ENCODE measurements around the gene RASGEF1C. TPM values are rescaled to one million over a fixed set of nuclear protein-coding genes. Genes with fewer than 3 reads are reported as not detected.

Gene RASGEF1C
- total RNA-seq, 1 donor: under 0.01 TPM

GRCh38 chr5:180113660-180114303, 95.2 kb downstream of the RASGEF1C start:
- Histone ChIP-seq H3K9me3 (ENCODE audit: low read depth, low read length) (no peaks in the 10 kb centered on the region), H4K20me1 (ENCODE audit: insufficient read depth, low read length) (no peaks in the 10 kb centered on the region), H3K36me3 (ENCODE audit: insufficient read depth, low read length) (no peaks in the 10 kb centered on the region), H3K27ac (ENCODE audit: low read depth, low read length) (no peak overlapping the region), H3K79me2 (ENCODE audit: insufficient read depth, low read length) (no peaks in the 10 kb centered on the region), H3K4me3 (ENCODE audit: insufficient read depth, low read length) (no peak overlapping the region), H3K4me2 (ENCODE audit: insufficient read depth, low read length) (no peak overlapping the region), H3K4me1 (ENCODE audit: insufficient read depth, low read length) (no peaks in the 10 kb centered on the region), H2AFZ (ENCODE audit: low read length) (no peak overlapping the region), H3K27me3 (ENCODE audit: insufficient read depth, low read length) (no peaks in the 10 kb centered on the region)
- DNase-seq (ENCODE audit: insufficient read length, low spot score, missing footprints): peak; percentile 43
- TF ChIP-seq, protein P1, sequence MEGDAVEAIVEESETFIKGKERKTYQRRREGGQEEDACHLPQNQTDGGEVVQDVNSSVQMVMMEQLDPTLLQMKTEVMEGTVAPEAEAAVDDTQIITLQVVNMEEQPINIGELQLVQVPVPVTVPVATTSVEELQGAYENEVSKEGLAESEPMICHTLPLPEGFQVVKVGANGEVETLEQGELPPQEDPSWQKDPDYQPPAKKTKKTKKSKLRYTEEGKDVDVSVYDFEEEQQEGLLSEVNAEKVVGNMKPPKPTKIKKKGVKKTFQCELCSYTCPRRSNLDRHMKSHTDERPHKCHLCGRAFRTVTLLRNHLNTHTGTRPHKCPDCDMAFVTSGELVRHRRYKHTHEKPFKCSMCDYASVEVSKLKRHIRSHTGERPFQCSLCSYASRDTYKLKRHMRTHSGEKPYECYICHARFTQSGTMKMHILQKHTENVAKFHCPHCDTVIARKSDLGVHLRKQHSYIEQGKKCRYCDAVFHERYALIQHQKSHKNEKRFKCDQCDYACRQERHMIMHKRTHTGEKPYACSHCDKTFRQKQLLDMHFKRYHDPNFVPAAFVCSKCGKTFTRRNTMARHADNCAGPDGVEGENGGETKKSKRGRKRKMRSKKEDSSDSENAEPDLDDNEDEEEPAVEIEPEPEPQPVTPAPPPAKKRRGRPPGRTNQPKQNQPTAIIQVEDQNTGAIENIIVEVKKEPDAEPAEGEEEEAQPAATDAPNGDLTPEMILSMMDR (IDR thresholded peaks at IDR 0.05; ENCODE audit: extremely low read depth, low read depth, low read length): no peak

DNA sequence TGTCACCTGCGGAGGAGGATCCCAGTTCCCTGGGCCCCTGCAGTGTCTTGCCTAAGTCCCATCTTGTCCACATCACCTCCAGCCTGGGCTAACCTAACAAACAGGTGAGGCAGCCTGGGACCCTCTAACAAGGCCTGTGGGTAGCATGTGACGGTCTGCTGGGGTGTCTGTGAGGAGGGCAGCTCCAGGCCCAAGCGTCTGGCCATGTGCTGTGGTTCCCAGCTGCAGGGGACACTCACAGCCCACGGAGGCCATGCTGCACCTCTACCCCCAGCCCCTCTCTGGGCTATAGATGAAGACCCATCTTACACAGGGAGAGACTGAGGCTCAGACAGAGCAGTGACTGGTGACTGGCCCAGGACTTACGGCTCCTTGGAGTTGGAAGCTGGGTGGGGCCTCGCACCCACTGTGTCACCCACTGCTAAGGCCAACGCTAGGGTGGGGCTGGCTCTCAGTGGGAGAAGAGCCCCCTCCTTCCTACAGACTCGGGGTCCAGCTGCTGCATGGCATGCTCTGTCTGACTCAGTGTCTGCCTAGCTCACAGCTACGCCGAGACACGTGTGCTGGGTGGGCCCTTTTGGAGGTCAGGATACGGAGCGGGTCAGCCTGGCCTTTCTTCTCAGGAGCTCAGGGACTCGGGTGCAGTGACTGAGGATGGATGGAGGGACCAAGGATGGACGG, 96.7 kb downstream of the RASGEF1C start:
- H3K9me3 ChIP-seq (ENCODE audit: low read depth, low read length): no peaks in the 10 kb centered on the region
- DNase-seq (ENCODE audit: insufficient read length, low spot score, missing footprints): no peak
- no peak overlapping the region for H3K27ac ChIP-seq (ENCODE audit: low read depth, low read length)
- no peak overlapping the region for H2AFZ ChIP-seq (ENCODE audit: low read length)
- H3K4me3 ChIP-seq (ENCODE audit: insufficient read depth, low read length): no peak overlapping the region
- H3K36me3 ChIP-seq (ENCODE audit: insufficient read depth, low read length): no peaks in the 10 kb centered on the region
- no peaks in the 10 kb centered on the region for H3K4me1 ChIP-seq (ENCODE audit: insufficient read depth, low read length)
- H3K4me2 ChIP-seq (ENCODE audit: insufficient read depth, low read length): no peak overlapping the region
- TF ChIP-seq, protein P1 (IDR thresholded peaks at IDR 0.05; ENCODE audit: extremely low read depth, low read depth, low read length): no peak
- H4K20me1 ChIP-seq (ENCODE audit: insufficient read depth, low read length): no peaks in the 10 kb centered on the region
- no peaks in the 10 kb centered on the region for H3K27me3 ChIP-seq (ENCODE audit: insufficient read depth, low read length)
- no peaks in the 10 kb centered on the region for H3K79me2 ChIP-seq (ENCODE audit: insufficient read depth, low read length)

DNA sequence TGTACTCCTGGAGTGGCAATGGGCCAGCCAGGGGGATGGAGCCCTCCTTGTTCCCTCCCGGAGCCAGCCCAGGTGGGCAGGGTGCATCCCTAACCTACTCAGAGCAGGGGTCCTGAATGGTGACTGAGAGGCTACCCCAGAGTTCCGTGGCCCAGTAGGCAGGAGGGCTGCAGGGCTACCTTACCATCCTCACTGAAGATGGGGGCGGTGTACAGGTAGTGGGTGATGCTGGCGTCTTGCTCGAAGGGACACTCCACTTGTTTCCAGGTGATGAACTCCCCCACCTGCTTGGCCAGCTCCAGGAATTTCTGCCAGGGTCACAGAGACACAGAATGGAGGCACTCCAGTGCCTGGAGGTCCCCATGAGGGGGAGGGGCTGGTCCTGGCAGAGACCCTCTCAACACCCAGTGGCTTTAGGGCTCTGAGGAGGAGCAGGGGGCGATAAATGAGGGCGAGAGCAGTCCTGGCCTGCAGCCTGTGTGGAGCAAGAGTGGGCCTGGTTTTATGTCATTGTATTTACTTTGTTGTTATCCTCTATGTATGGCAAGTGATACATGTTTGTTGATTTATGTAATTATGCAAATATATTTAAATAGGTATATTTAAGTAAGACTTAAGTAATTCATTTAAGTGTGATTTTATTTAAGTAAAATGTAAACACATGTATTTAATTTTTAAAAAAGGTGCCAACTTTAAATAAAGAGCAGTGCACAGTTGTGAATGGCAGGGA, 97.6 kb downstream of the RASGEF1C start:
- H3K4me3 ChIP-seq (ENCODE audit: insufficient read depth, low read length): no peak overlapping the region
- TF ChIP-seq, protein P1 (IDR thresholded peaks at IDR 0.05; ENCODE audit: extremely low read depth, low read depth, low read length): no peak
- H3K79me2 ChIP-seq (ENCODE audit: insufficient read depth, low read length): no peaks in the 10 kb centered on the region
- no peaks in the 10 kb centered on the region for H3K4me1 ChIP-seq (ENCODE audit: insufficient read depth, low read length)
- no peaks in the 10 kb centered on the region for H3K27me3 ChIP-seq (ENCODE audit: insufficient read depth, low read length)
- no peaks in the 10 kb centered on the region for H3K9me3 ChIP-seq (ENCODE audit: low read depth, low read length)
- no peak overlapping the region for H3K4me2 ChIP-seq (ENCODE audit: insufficient read depth, low read length)
- no peaks in the 10 kb centered on the region for H3K36me3 ChIP-seq (ENCODE audit: insufficient read depth, low read length)
- no peak overlapping the region for H2AFZ ChIP-seq (ENCODE audit: low read length)
- peak; percentile 58 for DNase-seq (ENCODE audit: insufficient read length, low spot score, missing footprints)
- no peak overlapping the region for H3K27ac ChIP-seq (ENCODE audit: low read depth, low read length)
- H4K20me1 ChIP-seq (ENCODE audit: insufficient read depth, low read length): no peaks in the 10 kb centered on the region

GRCh38 chr5:180109920-180110319, 99.1 kb downstream of the RASGEF1C start:
- no peak overlapping the region for H3K4me3 ChIP-seq (ENCODE audit: insufficient read depth, low read length)
- H3K4me1 ChIP-seq (ENCODE audit: insufficient read depth, low read length): no peaks in the 10 kb centered on the region
- H3K9me3 ChIP-seq (ENCODE audit: low read depth, low read length): no peaks in the 10 kb centered on the region
- no peak for DNase-seq (ENCODE audit: insufficient read length, low spot score, missing footprints)
- no peak overlapping the region for H3K27ac ChIP-seq (ENCODE audit: low read depth, low read length)
- no peaks in the 10 kb centered on the region for H4K20me1 ChIP-seq (ENCODE audit: insufficient read depth, low read length)
- H3K27me3 ChIP-seq (ENCODE audit: insufficient read depth, low read length): no peaks in the 10 kb centered on the region
- no peaks in the 10 kb centered on the region for H3K36me3 ChIP-seq (ENCODE audit: insufficient read depth, low read length)
- H2AFZ ChIP-seq (ENCODE audit: low read length): no peak overlapping the region
- TF ChIP-seq, protein P1 (IDR thresholded peaks at IDR 0.05; ENCODE audit: extremely low read depth, low read depth, low read length): no peak
- no peaks in the 10 kb centered on the region for H3K79me2 ChIP-seq (ENCODE audit: insufficient read depth, low read length)
- H3K4me2 ChIP-seq (ENCODE audit: insufficient read depth, low read length): no peak overlapping the region
